Measurements from ENCODE around the gene ZNF593. TPM values are rescaled to one million over a fixed set of nuclear protein-coding genes. Genes with fewer than 3 reads are reported as not detected.

ZNF593 gene
- total RNA-seq, 1 donor from 2014 or later = 22.4 TPM

DNA sequence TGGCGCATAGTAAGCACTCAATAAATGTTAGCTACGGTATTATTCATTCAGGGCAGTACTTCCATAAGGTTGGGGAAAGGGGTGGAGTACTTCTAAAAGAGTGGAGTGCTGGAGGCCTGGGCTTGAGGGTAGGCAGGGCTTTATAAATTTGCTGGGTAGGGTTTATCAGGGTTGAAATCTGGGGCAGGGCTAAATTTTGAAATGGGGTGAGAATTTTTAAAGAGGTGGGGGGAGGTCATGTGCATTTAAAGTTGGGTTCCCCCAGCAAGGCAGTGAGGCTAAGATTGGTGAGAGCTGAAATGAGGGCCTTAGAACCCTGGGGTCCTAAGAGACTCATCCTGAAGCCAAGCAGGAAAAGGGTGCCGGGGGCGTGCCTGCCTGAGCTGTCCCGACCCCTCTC is 30.7 kb downstream of the ZNF593 start:
- no peak for DNase-seq (ENCODE audit: low spot score)
- Mint-ChIP-seq H3K4me3 (ENCODE audit: unreplicated experiment) (no peak overlapping the region), H3K36me3 (ENCODE audit: low read depth) (no peaks in the 10 kb centered on the region), H3K9me3 (ENCODE audit: low read depth) (no peaks in the 10 kb centered on the region), H3K4me1 (ENCODE audit: low read depth) (no peaks in the 10 kb centered on the region), H3K27ac (ENCODE audit: unreplicated experiment) (no peak overlapping the region), H3K27me3 (ENCODE audit: low read depth) (peaks cover 24% of the 10 kb centered on the region)
- TF ChIP-seq, protein P1, sequence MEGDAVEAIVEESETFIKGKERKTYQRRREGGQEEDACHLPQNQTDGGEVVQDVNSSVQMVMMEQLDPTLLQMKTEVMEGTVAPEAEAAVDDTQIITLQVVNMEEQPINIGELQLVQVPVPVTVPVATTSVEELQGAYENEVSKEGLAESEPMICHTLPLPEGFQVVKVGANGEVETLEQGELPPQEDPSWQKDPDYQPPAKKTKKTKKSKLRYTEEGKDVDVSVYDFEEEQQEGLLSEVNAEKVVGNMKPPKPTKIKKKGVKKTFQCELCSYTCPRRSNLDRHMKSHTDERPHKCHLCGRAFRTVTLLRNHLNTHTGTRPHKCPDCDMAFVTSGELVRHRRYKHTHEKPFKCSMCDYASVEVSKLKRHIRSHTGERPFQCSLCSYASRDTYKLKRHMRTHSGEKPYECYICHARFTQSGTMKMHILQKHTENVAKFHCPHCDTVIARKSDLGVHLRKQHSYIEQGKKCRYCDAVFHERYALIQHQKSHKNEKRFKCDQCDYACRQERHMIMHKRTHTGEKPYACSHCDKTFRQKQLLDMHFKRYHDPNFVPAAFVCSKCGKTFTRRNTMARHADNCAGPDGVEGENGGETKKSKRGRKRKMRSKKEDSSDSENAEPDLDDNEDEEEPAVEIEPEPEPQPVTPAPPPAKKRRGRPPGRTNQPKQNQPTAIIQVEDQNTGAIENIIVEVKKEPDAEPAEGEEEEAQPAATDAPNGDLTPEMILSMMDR (IDR thresholded peaks at IDR 0.05) = no peak

DNA sequence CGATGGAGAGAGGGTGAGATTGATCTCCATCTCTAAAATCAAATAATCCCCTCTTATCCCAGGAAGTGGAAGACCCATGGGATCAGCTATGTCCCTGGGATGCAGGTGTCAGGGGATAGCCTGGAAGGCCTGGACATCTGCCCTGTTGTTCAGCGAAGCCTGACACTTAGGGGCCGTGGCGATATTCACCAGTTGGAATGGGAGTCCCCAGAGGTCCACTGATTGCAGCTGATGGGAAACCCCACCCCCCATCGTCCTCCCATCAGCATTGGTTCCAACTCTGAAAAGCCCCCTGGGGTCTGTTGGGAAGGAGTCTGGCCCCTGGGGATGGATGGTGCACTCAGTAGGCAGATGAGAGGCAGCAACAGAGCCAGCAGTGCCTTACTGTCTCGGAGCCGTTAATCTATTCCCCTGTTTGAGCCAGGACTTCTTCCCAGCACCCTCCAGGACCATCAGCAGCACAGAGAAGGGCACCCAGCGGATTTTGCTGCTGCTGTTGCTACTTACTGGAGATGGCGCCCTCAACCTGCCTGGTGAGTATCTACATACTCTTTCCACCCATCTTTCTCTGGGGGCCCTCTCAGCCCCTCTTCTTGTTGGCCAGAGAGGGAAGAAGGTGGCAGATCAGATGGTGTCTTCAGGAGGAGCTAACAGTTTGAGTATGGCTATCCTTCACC is 34.1 kb downstream of the ZNF593 start:
- no peaks in the 10 kb centered on the region for H3K4me1 Mint-ChIP-seq (ENCODE audit: low read depth)
- no peak overlapping the region for H3K4me3 Mint-ChIP-seq (ENCODE audit: unreplicated experiment)
- TF ChIP-seq, protein P1 (IDR thresholded peaks at IDR 0.05) = no peak
- H3K36me3 Mint-ChIP-seq (ENCODE audit: low read depth) = no peaks in the 10 kb centered on the region
- H3K27ac Mint-ChIP-seq (ENCODE audit: unreplicated experiment) = no peak overlapping the region
- no peak for DNase-seq (ENCODE audit: low spot score)
- peaks cover 15% of the 10 kb centered on the region for H3K27me3 Mint-ChIP-seq (ENCODE audit: low read depth)
- H3K9me3 Mint-ChIP-seq (ENCODE audit: low read depth) = no peaks in the 10 kb centered on the region

DNA sequence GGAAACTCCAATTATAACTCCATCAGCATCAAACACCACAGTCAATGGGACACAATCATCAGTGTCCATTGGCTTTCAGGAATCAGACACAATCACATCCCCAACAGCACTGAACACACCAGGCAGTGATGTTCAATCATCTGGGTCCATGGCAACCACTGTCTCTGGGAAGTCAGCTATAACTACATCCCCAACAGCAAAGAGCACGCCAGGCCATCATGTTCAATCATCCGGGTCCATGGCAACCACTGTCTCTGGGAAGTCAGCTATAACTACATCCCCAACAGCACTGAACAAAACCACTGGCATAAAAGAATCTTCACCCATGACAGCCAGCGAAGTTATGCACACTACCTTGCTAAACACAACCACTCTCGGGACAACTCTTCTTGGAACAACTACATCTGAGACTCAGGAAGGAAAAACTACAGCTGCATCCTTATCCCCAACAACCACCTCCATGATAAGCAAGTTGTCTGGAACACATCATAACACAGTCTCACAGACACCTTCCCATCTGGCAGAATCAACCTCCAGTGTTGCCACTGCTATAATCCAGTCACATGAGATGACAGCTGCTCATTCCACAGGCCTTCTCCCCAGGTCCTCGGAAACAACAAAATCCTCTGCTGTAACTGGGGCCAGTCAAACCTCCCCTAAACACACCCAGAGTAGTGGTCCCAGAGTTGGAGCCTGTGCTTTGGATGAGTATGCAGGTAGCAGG is 40.6 kb downstream of the ZNF593 start:
- TF ChIP-seq, protein P1 (IDR thresholded peaks at IDR 0.05) = no peak
- H3K27ac Mint-ChIP-seq (ENCODE audit: unreplicated experiment) = no peak overlapping the region
- no peak overlapping the region for H3K4me3 Mint-ChIP-seq (ENCODE audit: unreplicated experiment)
- no peaks in the 10 kb centered on the region for H3K36me3 Mint-ChIP-seq (ENCODE audit: low read depth)
- peaks cover 9% of the 10 kb centered on the region for H3K27me3 Mint-ChIP-seq (ENCODE audit: low read depth)
- H3K9me3 Mint-ChIP-seq (ENCODE audit: low read depth) = no peaks in the 10 kb centered on the region
- no peak for DNase-seq (ENCODE audit: low spot score)
- H3K4me1 Mint-ChIP-seq (ENCODE audit: low read depth) = no peaks in the 10 kb centered on the region

DNA sequence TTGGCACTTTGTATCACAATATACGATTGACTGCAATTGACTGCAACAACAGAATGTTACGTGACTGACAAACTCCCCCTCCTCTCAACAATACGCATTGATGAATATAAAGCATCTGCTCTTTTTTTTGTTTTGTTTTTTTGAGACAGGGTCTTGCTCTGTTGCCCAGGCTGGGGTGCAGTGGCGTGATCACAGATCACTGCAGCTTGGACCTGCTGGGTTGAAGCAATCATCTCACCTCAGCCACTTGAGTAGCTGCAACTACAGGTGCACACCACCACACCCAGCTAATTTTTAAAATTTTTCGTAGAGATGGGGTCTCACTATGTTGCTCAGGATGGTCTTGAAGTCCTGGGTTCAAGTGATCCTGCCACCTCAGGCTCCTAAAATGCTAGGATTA is 43.0 kb downstream of the ZNF593 start:
- Mint-ChIP-seq H3K36me3 (ENCODE audit: low read depth) (no peaks in the 10 kb centered on the region), H3K27me3 (ENCODE audit: low read depth) (peaks cover 9% of the 10 kb centered on the region), H3K27ac (ENCODE audit: unreplicated experiment) (no peak overlapping the region), H3K4me3 (ENCODE audit: unreplicated experiment) (no peak overlapping the region), H3K9me3 (ENCODE audit: low read depth) (no peaks in the 10 kb centered on the region), H3K4me1 (ENCODE audit: low read depth) (no peaks in the 10 kb centered on the region)
- TF ChIP-seq, protein P1 (IDR thresholded peaks at IDR 0.05) = no peak
- no peak for DNase-seq (ENCODE audit: low spot score)

DNA sequence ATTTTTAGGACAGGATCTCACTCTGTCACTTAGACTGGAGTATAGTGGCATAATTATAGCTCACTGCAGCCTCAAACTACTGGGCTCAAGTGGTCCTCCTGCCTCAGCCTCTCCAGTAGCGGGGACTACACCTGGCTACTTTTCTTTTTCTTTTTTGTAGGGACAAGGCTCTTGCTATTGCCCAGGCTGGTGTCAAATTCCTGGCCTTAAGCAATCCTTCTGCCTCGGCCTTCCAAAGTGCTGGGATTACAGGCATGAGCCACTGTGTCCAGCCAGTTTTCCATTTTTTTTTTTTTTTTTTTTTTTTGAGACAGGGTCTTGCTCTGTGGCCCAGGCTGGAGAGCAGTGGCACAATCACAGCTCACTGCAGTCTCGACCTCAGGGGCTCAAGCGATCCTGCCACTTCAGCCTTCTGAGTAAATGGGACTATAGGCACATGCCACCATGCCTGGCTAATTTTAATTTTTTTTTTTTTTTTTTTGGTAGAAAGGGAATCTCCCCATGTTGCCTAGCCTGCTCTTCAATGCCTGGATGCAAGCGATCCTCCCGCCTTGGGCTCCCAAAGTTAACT is 43.7 kb downstream of the ZNF593 start:
- TF ChIP-seq, protein P1 (IDR thresholded peaks at IDR 0.05) = no peak
- Mint-ChIP-seq H3K27me3 (ENCODE audit: low read depth) (peaks cover 9% of the 10 kb centered on the region), H3K4me1 (ENCODE audit: low read depth) (no peaks in the 10 kb centered on the region), H3K9me3 (ENCODE audit: low read depth) (no peaks in the 10 kb centered on the region), H3K4me3 (ENCODE audit: unreplicated experiment) (no peak overlapping the region), H3K27ac (ENCODE audit: unreplicated experiment) (no peak overlapping the region), H3K36me3 (ENCODE audit: low read depth) (no peaks in the 10 kb centered on the region)
- no peak for DNase-seq (ENCODE audit: low spot score)

All from chondrocyte (in vitro differentiated cells).